ENCODE results near the gene DDI2. TPM values are rescaled to one million over a fixed set of nuclear protein-coding genes. Genes with fewer than 3 reads are reported as not detected.

Gene DDI2
- total RNA-seq, 1 experiment from 2014 or later = 27.0 TPM

DNA sequence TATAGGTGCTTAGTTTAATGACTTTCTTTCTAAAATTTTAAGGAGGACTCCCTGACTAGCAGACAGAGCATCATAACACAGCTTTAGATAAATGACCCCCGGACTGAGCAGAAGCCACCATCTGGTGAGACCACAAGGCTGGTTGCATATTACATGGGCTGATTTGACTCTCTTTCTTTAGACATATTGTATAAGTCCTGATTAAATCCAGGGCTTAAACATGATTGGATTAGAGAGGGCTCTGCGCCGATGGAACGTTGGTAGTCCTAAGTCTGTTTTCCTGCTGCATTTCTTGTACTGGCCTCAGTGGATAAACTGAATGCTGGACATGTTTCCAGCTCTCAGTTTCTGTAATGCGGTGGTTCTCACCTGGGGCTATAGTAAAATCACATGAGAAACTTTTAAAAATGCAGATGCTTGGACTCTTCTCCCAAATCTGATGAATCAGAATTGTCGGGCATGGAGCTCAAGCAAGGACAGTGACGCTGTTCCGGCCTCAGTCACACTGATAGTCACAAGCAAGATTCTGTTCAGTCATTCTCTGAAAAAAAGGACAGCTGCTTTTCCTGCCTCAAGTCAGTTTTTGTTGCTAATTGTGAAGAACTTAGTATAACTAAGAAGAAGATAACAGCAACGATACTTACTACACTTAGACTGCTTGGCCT is 16.6 kb downstream of the DDI2 start:
- intact Hi-C loops (cut with micrococcal nuclease; ENCODE audit: unreplicated experiment) = no loop called here
- Mint-ChIP-seq H3K4me1 (ENCODE audit: low read depth, unreplicated experiment) (no peaks in the 10 kb centered on the region), H3K9me3 (ENCODE audit: low read depth, unreplicated experiment) (no peaks in the 10 kb centered on the region), H3K36me3 (ENCODE audit: insufficient read depth, unreplicated experiment) (peaks cover 16% of the 10 kb centered on the region), H3K27me3 (ENCODE audit: unreplicated experiment) (no peaks in the 10 kb centered on the region), H3K27ac (ENCODE audit: unreplicated experiment) (no peak overlapping the region), H3K4me3 (ENCODE audit: low read depth, unreplicated experiment) (no peak overlapping the region)
- CTCF ChIA-PET = interaction anchor here (0.7 kb wide), 1 partner anchor 375 kb away, joined by 4 read pairs; no protein-coding TSS in a partner anchor
- TF ChIP-seq, protein P1, sequence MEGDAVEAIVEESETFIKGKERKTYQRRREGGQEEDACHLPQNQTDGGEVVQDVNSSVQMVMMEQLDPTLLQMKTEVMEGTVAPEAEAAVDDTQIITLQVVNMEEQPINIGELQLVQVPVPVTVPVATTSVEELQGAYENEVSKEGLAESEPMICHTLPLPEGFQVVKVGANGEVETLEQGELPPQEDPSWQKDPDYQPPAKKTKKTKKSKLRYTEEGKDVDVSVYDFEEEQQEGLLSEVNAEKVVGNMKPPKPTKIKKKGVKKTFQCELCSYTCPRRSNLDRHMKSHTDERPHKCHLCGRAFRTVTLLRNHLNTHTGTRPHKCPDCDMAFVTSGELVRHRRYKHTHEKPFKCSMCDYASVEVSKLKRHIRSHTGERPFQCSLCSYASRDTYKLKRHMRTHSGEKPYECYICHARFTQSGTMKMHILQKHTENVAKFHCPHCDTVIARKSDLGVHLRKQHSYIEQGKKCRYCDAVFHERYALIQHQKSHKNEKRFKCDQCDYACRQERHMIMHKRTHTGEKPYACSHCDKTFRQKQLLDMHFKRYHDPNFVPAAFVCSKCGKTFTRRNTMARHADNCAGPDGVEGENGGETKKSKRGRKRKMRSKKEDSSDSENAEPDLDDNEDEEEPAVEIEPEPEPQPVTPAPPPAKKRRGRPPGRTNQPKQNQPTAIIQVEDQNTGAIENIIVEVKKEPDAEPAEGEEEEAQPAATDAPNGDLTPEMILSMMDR (IDR thresholded peaks at IDR 0.05; ENCODE audit: unreplicated experiment) = no peak
- BruUV-seq (replicated peaks) = no TSS peak
- DNase-seq = no peak

DNA sequence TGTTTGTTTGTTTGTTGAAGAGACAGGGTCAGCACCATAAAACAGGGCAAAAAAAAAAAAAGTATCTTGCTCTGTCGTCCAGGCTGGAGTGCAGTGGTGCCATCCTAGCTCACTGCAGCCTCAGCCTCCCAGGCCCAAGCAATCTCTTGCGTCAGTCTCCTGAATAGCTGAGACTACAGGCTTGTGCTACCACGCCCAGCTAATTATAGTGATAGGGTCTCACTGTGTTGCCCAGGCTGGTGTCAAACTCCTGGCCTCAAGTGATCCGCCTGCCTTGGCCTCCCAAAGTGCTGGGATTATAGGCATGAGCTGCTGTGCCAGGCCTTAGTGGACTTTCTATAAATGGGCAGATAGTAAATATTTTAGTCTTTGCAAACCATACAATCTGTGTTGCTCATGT is 19.2 kb downstream of the DDI2 start:
- no peaks in the 10 kb centered on the region for H3K27me3 Mint-ChIP-seq (ENCODE audit: unreplicated experiment)
- no peak overlapping the region for H3K27ac Mint-ChIP-seq (ENCODE audit: unreplicated experiment)
- intact Hi-C loops (cut with micrococcal nuclease; ENCODE audit: unreplicated experiment) = no loop called here
- peaks cover 15% of the 10 kb centered on the region for H3K36me3 Mint-ChIP-seq (ENCODE audit: insufficient read depth, unreplicated experiment)
- CTCF ChIA-PET = no interaction called here
- no peaks in the 10 kb centered on the region for H3K9me3 Mint-ChIP-seq (ENCODE audit: low read depth, unreplicated experiment)
- no peak overlapping the region for H3K4me3 Mint-ChIP-seq (ENCODE audit: low read depth, unreplicated experiment)
- DNase-seq = no peak
- TF ChIP-seq, protein P1 (IDR thresholded peaks at IDR 0.05; ENCODE audit: unreplicated experiment) = no peak
- H3K4me1 Mint-ChIP-seq (ENCODE audit: low read depth, unreplicated experiment) = no peaks in the 10 kb centered on the region
- BruUV-seq (replicated peaks) = no TSS peak

DNA sequence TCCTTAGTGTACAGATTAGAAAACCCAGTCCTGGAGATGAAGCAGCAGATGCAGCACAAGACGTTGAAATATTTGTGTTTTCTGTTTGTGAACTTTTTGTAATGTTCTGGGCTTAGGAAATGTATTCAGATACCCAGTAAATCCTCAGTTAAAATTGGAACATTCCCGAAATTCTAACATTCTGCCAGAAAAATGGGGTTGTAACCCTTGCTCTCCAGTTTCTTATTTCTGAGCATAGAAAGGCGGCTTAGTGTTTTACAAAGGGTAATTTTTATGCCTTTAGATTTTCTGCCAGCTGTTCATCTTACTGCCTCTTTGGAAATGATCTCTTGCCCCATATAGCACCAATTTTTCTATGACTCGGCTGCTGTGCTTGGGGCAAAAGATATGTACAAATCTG is 20.6 kb downstream of the DDI2 start:
- no TSS peak for BruUV-seq (replicated peaks)
- Mint-ChIP-seq H3K4me1 (ENCODE audit: low read depth, unreplicated experiment) (no peaks in the 10 kb centered on the region), H3K36me3 (ENCODE audit: insufficient read depth, unreplicated experiment) (peaks cover 16% of the 10 kb centered on the region), H3K27me3 (ENCODE audit: unreplicated experiment) (no peaks in the 10 kb centered on the region), H3K4me3 (ENCODE audit: low read depth, unreplicated experiment) (no peak overlapping the region), H3K27ac (ENCODE audit: unreplicated experiment) (no peak overlapping the region), H3K9me3 (ENCODE audit: low read depth, unreplicated experiment) (no peaks in the 10 kb centered on the region)
- intact Hi-C loops (cut with micrococcal nuclease; ENCODE audit: unreplicated experiment) = no loop called here
- DNase-seq = no peak
- TF ChIP-seq, protein P1 (IDR thresholded peaks at IDR 0.05; ENCODE audit: unreplicated experiment) = no peak
- CTCF ChIA-PET = no interaction called here

DNA sequence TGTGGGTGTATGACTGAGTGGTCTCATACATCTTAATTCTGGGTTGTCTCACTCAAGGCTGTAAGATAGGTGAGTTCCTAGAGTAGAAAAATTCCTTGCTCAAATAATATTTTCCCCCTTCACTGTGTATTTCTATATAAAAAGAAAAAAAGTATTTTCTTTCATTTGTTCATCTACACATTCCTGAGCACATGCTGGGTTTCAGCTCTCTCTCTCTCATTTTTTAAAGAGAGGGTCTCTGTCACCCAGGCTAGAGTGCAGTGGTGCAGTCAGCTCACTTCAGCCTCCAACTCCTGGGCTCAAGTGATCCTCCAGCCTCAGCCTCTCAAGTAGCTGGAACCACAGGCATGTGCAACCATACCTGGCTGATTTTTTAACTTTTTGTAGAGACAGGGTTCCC is 22.0 kb downstream of the DDI2 start:
- H3K9me3 Mint-ChIP-seq (ENCODE audit: low read depth, unreplicated experiment) = no peaks in the 10 kb centered on the region
- H3K4me3 Mint-ChIP-seq (ENCODE audit: low read depth, unreplicated experiment) = no peak overlapping the region
- TF ChIP-seq, protein P1 (IDR thresholded peaks at IDR 0.05; ENCODE audit: unreplicated experiment) = no peak
- intact Hi-C loops (cut with micrococcal nuclease; ENCODE audit: unreplicated experiment) = no loop called here
- DNase-seq = no peak
- H3K27ac Mint-ChIP-seq (ENCODE audit: unreplicated experiment) = no peak overlapping the region
- no peaks in the 10 kb centered on the region for H3K27me3 Mint-ChIP-seq (ENCODE audit: unreplicated experiment)
- CTCF ChIA-PET = interaction anchor here (0.6 kb wide), 1 partner anchor 27 kb away, joined by 3 read pairs; no protein-coding TSS in a partner anchor
- H3K4me1 Mint-ChIP-seq (ENCODE audit: low read depth, unreplicated experiment) = no peaks in the 10 kb centered on the region
- no TSS peak for BruUV-seq (replicated peaks)
- peaks cover 16% of the 10 kb centered on the region for H3K36me3 Mint-ChIP-seq (ENCODE audit: insufficient read depth, unreplicated experiment)

Data from Calu3 (cell line).